Measurements from ENCODE around the gene CCDC107. TPM values are rescaled to one million over a fixed set of nuclear protein-coding genes. Genes with fewer than 3 reads are reported as not detected.
A peak's percentile ranks its signal among the peaks of the same experiment; 100 is the strongest.

Gene CCDC107
- total and polyA plus RNA-seq, 9 donors, result 14.6 to 29.8 (median 17.9) TPM

DNA sequence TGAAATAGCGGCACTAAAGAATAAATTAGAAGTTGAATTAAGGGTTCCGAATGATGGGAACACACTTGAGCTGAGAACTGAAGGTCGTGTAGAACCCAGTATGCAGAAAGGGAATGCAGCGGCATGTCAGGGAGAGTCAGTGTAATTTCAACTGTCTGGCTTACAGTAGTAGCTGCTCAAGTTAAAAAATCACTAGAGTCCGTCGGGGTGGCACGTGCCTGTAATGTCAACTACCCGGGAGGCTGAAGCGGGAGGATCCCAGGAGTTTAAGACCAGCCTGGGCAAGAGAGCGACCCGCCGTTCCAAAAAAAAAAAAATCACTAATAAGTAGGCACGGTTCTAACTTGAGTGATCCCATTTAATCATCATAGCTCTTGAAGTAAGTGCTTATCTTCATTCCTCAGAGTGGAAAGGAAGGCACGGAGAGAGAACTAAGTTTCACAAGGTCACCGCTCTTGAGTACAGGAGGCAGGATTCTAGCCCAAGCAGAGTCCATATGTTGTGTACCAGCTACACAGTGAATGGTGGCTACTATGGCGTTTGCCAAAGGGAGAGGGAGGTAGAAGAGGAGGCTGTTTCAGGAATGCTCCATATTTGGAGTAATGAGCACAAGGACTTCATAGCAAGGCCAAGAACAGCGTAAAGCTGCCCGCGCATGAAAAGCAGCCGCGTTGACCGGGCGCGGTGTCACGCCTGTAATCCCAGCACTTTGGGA is 1.1 kb upstream of the CCDC107 start:
- Histone ChIP-seq H3K4me1 (ENCODE audit: insufficient read depth) (no peaks in the 10 kb centered on the region), H3K4me3 (peak overlapping the region; percentile 94), H3K36me3 (no peaks in the 10 kb centered on the region), H3K27me3 (no peaks in the 10 kb centered on the region), H3K9me3 (no peaks in the 10 kb centered on the region), H3K27ac (peak overlapping the region; percentile 78 to 97)
- peak in 1 of 5 donors; percentile 45 for DNase-seq
- intact Hi-C loops (cut with DNase I), result loop anchor here in 2 of 4 donors (5.0 to 10.0 kb wide), 3 partner anchors 35 to 162 kb away; partner anchors contain the start of gene RUSC2 (in 1 of the 2)
- TF ChIP-seq, protein P1, sequence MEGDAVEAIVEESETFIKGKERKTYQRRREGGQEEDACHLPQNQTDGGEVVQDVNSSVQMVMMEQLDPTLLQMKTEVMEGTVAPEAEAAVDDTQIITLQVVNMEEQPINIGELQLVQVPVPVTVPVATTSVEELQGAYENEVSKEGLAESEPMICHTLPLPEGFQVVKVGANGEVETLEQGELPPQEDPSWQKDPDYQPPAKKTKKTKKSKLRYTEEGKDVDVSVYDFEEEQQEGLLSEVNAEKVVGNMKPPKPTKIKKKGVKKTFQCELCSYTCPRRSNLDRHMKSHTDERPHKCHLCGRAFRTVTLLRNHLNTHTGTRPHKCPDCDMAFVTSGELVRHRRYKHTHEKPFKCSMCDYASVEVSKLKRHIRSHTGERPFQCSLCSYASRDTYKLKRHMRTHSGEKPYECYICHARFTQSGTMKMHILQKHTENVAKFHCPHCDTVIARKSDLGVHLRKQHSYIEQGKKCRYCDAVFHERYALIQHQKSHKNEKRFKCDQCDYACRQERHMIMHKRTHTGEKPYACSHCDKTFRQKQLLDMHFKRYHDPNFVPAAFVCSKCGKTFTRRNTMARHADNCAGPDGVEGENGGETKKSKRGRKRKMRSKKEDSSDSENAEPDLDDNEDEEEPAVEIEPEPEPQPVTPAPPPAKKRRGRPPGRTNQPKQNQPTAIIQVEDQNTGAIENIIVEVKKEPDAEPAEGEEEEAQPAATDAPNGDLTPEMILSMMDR (IDR thresholded peaks at IDR 0.05), result no peak
- TF ChIP-seq EP300 (IDR thresholded peaks at IDR 0.05) (no peak), POLR2A (IDR thresholded peaks at IDR 0.05) (no peak)
- 8 to 18% (median 9%) methylated on average over 25 of the region's 25 CpGs for WGBS, 3 donors

DNA sequence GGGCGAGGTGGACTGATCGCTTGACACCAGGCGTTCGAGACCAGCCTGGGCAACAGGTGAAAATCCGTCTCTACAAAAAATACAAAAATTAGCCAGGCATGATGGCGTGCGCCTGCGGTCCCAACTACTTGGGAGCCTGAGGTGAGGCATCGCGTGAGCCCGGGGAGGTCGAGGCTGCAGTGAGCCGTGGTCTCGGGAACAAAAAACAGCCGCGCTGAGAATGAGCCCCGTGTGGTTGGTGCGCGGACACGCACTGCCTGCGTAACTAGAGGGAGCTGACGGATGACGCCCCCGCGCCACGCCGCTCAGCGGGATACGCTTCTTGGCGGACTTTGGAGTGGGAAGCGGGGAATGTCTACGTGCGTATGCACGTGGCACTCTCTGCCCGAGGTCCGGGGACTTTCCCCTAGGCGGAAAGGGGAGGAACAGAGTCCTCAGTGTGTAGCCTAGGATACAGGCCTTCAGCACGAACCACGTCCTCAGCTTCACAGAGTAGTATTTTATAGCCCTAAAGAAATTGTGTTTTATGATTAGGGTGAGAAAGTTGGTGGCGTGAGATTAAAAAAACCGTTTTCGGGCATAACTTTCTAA is 451 bp upstream of the CCDC107 start, which contains the start of gene RMRP:
RMRP (minus strand) TSS at position 474 of the 591 bp plus-strand sequence.
- Histone ChIP-seq H3K4me1 (ENCODE audit: insufficient read depth) (no peaks in the 10 kb centered on the region), H3K9me3 (no peaks in the 10 kb centered on the region)

DNA sequence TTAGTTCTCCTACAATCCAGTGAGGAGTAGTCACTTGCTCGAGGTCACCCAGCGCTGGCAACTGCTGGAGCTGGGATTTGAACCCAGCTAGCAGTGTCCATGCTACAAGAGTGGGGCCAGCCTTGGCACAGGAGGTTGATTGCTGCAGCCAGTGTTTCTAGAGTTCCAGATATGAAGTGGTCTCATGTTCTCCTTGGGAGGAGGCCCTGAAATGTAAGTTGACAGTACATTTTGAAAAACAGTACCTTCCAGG is 802 bp downstream of the CCDC107 start:
- Histone ChIP-seq H3K27me3 (no peaks in the 10 kb centered on the region), H3K4me1 (ENCODE audit: insufficient read depth) (no peaks in the 10 kb centered on the region), H3K9me3 (no peaks in the 10 kb centered on the region), H3K4me3 (peak overlapping the region; percentile 94), H3K36me3 (no peaks in the 10 kb centered on the region), H3K27ac (peak overlapping the region in 1 of 2 donors; percentile 97)
- 0 to 3% (median 0%) methylated on average over 2 of the region's 2 CpGs for WGBS, 3 donors
- TF ChIP-seq, protein P1 (IDR thresholded peaks at IDR 0.05), result no peak
- TF ChIP-seq EP300 (IDR thresholded peaks at IDR 0.05) (no peak), POLR2A (IDR thresholded peaks at IDR 0.05) (no peak)
- peak in 2 of 5 donors; percentile 55 to 64 for DNase-seq
- intact Hi-C loops (cut with DNase I), result loop anchor here in 2 of 4 donors (2.0 to 10.0 kb wide), 4 partner anchors 30 to 164 kb away; partner anchors contain the start of genes RUSC2 (in 1 of the 2) and TPM2 (in 1 of the 2)

More for the DNA sequence above, 451 bp upstream of the CCDC107 start, which contains the start of gene RMRP:
- intact Hi-C loops (cut with DNase I), result loop anchor here in 2 of 4 donors (2.0 to 10.0 kb wide), 4 partner anchors 31 to 163 kb away; partner anchors contain the start of genes RUSC2 (in 1 of the 2) and TPM2 (in 1 of the 2)
- Histone ChIP-seq H3K36me3 (no peaks in the 10 kb centered on the region), H3K27me3 (no peaks in the 10 kb centered on the region), H3K4me3 (peak within 1 kb of the TSS; percentile 94), H3K27ac (peak within 1 kb of the TSS; percentile 81 to 97)
- WGBS, 3 donors, result 0% methylated on average over 42 of the region's 42 CpGs
- peak; percentile 96 to 97 (median 97) for DNase-seq
- TF ChIP-seq, protein P1 (IDR thresholded peaks at IDR 0.05), result peak; percentile 38 to 77 (median 66)
- peak; percentile 62 for TF ChIP-seq EP300 (IDR thresholded peaks at IDR 0.05)
- TF ChIP-seq POLR2A (IDR thresholded peaks at IDR 0.05), result peak; percentile 72

- no peaks in the 10 kb centered on the region for H3K27me3 ChIP-seq
- H3K4me1 ChIP-seq (ENCODE audit: insufficient read depth), result no peaks in the 10 kb centered on the region
- 71 to 73% (median 73%) methylated on average over 3 of the region's 3 CpGs for WGBS, 3 donors
Observed at GRCh38 chr9:35659340-35659739, 1.2 kb downstream of the CCDC107 start.

More at GRCh38 chr9:35659340-35659739, 1.2 kb downstream of the CCDC107 start:
- intact Hi-C loops (cut with DNase I), result loop anchor here in 2 of 4 donors (2.0 to 10.0 kb wide), 4 partner anchors 29 to 165 kb away; partner anchors contain the start of genes RUSC2 (in 1 of the 2) and TPM2 (in 1 of the 2)
- H3K27ac ChIP-seq, result no peak overlapping the region
- H3K4me3 ChIP-seq, result peak overlapping the region; percentile 94
- DNase-seq, result no peak
- TF ChIP-seq EP300 (IDR thresholded peaks at IDR 0.05), result peak; percentile 91
- TF ChIP-seq, protein P1 (IDR thresholded peaks at IDR 0.05), result no peak
- no peak for TF ChIP-seq POLR2A (IDR thresholded peaks at IDR 0.05)
- no peaks in the 10 kb centered on the region for H3K36me3 ChIP-seq
- H3K9me3 ChIP-seq, result no peaks in the 10 kb centered on the region

All from ovary (tissue), 9 donors.